HG03565 (cell line): ENCODE results near the gene IGFBP6.

Experiments
- ATAC-seq: cut with Tn5 transposase; IDR thresholded peaks from one replicate; pipeline ENCODE4 v1.9.1; 2021; ENCODE audit warnings: mild to moderate bottlenecking, moderate library complexity; ENCODE audit not compliant: unreplicated experiment

Gene IGFBP6

DNA sequence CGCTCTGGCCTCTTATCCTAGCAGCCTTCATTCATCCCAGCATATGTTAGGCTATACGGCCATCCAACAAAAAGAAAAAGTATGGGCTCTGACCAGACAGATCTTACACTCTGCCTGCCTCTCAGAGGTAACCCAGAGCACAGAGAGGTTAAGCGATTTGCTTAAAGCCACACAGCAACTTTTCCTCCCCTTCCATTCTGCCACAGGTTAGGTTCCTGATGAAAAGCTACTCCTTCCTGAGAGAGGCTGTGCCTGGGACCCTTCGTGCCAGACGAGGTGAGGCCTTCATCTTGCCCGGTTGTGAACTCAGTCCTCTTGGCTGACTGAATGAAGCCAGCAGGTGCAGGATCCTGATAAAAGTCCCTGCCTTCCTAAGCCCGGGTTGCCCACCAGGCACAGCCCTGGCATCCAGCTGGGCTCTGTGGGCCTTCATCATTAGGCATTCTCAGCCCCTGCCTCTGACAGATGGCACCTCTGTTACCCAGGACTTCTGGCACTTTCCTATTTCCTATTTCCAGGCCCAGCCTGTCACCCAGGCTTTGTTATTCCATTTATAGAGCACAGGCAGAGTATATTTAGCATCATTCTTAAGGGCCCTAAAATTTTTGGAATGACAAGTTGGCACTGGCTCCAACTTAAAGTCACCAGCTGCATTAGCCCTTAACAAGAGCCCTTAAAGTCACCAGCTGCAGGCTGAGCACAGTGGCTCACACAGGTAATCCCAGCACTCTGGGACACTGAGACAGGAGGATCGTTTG is 18.6 kb downstream of the IGFBP6 start:
- no peak for ATAC-seq

DNA sequence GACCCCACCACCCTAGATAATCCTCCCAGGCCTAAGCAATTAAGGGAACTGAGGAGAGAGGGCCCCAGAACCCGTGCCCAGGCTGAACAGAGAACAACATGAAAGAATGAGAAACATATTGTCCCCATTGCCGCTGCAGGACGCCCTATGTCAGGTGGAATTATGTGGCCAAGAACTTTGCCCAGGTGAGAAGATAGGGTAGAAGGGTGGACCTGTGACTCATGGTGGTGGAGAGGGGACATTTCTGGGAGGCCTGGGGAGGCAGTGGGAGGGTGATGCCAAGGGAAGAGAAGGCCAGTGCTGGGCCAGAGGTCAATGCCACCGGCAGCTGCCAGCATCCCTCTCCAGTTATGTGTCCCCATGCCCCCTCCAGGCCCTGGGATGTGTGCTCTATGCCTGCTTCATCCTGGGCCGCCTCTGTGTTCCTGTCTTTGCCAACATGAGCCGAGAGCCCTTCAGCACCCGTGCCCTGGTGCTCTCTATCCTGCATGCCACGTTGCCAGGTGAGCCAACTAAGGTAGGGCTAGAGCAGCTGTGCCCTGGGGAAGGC is 21.4 kb downstream of the IGFBP6 start:
- no peak for ATAC-seq

DNA sequence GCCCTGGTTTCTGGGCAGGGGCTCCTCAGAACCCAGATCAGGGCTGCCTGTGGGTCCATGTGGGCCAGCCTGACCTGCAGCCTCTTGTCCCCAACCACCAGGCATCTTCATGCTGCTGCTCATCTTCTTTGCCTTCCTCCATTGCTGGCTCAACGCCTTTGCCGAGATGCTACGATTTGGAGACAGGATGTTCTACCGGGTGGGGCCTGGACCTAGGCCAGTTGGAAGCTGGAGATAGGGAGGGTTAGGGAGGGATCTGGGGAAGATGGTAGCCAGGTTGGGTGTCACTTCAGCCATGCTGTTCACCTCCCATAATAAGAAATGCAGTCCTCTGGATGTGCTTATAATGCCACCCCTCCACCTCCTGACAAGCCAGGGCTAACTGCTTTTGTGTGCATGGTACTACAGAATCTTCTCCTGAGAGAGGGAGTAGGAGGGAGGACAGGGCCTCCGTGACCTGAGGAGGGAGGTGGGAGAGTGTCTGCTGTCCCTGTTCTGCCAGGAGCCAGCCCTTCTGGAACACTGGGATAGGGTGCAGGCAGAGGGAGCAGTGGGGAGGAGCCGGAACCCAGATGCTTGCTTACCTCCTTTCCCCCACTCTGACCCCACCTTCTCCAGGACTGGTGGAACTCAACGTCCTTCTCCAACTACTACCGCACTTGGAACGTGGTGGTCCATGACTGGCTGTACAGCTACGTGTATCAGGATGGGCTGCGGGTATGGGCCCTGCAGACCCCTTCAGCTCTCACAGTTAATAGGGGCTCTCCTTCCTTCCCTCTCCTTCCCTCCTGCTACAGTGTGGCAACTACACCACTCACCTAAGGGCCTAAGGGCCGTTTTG is 23.4 kb downstream of the IGFBP6 start:
- ATAC-seq = no peak

DNA sequence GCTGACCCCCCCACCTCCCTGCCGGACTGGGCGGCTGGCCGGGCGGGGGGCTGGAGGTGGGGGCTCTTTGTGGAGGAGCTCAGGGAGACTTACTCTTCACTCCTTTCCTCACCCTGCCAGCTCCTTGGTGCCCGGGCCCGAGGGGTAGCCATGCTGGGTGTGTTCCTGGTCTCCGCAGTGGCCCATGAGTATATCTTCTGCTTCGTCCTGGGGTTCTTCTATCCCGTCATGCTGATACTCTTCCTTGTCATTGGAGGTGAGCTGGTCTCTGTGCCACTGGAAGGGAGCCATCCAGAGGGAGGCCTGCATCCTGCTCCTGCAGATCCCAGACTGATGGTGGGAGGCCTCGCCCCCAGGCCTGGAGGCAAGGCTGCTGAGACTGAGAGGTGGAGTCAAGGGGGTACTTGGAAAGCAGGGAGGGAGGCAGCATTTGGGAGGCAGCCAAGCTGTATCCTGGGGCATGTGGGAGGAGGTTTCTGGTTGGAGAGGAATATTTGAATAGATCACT is 25.5 kb downstream of the IGFBP6 start:
- ATAC-seq = no peak

DNA sequence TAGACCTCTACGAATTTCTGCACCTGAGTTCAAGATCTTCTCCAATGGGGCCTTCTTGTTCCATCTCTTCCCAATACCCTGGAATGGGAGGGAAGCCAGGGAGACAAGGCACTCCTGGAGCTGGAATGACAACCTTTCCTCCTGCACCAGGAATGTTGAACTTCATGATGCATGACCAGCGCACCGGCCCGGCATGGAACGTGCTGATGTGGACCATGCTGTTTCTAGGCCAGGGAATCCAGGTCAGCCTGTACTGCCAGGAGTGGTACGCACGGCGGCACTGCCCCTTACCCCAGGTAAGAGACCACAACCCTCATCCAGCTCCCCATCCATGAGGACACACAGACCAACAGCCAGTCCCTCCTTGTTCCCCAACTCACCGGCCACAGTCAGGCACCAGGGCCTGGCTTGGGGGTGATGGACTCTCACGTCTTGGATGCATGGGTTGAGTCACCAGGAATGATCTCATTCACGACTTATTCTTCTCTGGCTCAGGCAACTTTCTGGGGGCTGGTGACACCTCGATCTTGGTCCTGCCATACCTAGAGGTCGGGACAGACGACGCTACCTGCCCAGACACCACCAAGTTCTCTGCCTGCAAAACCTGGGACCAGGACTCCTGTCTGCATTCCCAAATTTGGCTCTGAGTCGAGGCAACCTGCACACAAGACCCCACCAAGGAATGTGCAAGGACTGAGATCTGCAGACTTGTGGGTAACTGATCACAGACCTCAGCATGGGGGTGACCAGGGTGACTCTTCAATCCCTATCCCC is 26.3 kb downstream of the IGFBP6 start:
- no peak for ATAC-seq

DNA sequence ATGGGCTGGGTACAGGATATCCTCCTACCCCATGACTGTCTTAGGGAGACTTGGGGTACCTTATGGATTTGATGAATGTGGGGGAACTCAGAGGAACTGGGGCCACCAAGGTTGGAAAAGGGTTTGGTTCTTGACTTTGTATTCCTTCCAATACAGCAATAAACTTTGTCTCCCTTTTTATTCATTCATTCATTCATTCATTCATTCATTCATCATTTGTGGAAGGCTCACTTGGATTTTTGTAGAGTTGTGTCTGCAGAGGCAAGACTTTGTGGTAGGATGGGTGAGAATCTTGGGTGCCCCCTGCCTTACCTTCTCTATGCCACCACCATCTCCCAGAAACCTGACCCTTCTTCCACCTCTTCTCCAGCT is 26.9 kb downstream of the IGFBP6 start:
- no peak for ATAC-seq

DNA sequence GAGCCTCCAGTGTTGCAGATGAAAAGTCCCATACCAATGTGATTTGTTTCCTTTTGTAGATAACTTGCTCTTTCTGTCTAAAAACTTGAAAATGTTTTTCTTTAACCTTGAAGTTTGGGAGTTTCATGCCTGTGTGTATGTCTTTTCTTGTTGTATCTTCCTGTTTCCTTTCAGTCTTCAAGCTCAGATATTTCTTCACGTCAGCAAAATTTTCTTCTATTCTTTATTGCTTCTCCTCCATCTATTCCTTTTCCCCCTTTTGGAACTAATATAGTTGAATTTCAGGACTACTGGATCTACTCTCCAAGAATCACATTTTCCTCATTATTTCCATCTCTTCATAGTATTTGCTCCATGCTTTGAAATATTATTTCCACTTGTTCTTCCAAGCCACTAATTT is 29.7 kb downstream of the IGFBP6 start:
- no peak for ATAC-seq

DNA sequence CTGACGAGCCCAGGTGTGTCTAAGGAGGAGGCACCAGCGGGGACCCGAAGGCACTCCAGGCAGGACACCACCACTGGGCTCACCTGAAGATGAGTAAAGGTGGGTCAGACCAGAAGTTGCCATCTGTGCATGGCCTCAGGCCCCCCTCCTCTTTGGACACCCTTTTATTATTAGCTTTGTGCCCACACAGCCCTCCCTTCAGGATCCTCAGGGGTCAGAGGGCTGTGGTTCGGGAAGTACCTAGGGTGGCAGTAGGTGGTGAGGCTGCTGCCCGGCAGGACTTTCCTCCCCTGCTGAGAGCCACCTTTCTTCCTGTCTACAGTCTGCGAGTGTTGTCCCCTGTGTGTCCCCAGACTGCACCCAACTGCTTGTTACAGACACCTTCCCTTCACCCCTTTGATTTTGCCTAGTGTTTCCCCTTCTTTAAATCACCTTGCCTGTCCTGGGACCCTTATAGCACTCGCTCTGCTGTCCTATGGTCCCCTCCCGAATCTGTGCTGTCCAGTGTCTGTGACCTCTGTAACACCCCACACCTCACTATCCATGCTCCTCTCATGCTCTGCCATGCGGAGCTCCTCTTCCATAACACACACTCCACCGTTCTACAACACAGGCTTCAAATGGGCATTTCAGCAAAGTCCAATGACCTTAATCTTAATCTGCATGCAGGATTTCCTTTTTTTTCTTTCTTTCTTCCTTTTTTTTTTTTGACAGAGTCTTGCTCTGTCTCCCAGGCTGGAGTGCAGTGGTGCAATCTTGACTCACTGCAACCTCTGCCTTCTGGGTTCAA is 31.5 kb downstream of the IGFBP6 start:
- no peak for ATAC-seq

DNA sequence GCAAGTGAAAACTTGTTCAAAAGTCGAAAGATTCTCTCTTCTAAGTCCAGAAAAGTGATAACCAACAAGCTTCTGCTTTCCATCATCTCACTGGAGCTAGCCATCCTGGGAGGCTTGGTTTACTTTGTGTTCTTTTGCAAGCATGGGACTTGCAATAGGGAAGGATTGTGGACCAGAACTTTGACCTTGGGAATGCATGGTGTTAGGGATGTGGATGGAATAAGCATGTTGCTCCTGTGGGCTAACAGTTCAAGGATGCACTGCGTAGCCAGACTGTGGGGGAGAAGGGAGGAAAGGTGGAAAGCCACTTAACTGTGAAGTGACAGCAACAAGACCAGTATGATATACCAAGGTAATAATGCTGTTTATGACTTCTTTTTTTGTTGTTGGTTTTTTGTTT is 34.4 kb downstream of the IGFBP6 start:
- no peak for ATAC-seq

DNA sequence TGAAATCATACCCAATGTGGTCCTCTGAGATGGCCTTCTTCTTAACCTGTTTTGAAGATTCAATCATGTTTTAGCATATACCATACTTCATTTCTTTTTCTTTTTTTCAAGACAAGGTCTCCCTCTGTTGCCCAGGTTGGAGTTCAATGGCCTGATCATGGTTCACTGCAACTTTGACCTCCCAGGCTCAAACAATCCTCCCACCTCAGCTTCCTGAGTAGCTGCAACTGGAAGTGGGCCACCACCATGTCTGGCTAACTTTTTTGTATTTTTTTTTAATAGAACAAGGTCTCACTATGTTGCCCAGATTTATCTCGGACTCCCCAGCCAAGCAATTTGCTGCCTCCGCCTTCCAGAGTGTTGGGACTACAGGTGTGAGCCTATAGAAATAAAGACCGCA is 36.3 kb downstream of the IGFBP6 start:
- ATAC-seq = no peak

DNA sequence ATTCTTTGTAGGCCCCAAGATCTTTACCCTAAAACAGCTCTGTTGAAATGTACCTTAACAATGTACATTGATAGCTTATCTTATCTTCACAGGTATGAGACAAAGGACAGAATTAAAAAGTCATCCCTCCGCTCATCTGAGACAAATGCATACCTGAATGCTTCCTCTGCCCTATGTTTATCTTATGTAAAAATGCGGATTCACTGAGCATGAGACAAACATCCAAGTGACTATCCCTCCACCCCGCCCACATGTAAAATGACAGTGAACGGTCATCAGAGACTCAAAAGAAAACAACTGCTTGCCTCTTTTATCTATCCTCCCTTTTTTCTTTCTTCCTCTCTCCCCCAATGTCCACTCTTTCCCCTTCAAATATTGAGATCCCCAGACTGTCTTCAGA is 45.9 kb downstream of the IGFBP6 start:
- no peak for ATAC-seq

DNA sequence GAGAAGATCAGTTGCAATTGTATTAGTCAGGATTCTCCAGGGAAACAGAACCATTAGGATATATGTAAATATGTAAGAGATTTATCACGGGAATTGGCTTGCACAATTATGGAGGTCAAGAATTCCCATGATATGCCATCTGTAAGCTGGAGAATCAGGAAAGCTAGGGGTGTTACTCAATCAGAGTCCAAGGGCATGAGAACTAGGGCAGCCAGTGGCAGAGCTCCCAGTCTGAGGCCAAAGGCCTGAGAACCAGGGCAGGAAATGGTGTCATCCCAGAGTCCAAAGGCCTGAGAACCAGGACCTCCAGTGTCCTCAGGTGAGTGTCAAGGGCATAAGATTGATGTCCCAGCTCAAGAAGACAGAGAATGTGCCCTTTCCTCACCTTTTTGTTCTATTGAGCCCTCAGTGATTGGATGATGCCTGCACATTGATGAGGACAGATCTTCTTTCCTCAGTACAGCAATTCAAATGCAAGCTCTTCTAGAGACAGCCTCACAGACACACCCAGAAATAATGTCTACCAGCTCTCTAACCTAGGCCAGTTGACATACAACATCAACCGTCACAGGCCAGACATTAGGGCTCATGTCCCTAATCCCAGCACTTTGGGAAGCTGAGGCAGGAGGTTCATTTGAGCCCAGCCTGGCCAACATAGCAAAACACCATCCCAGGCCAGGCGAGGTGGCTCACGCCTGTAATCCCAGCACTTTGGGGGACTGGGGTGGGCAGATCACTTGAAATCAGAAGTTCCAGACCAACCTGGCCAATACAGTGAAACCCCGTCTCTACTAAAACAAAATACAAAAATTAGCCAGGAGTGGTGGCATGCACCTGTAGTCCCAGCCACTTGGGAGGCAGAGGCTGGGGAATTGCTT is 48.2 kb downstream of the IGFBP6 start:
- ATAC-seq = no peak

DNA sequence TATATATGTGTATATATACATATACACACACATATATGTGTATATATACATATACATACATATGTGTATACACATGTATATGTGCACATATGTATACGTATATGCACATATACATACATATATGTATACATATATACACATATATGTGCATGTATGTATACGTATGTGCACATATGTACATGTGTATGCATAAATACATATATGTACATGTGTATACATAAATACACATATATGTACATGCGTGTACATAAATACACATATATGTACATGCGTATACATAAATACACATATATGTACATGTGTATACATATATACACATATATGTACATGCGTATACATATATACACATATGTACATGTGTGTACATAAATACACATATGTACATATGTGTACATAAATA is 49.7 kb downstream of the IGFBP6 start:
- no peak for ATAC-seq

DNA sequence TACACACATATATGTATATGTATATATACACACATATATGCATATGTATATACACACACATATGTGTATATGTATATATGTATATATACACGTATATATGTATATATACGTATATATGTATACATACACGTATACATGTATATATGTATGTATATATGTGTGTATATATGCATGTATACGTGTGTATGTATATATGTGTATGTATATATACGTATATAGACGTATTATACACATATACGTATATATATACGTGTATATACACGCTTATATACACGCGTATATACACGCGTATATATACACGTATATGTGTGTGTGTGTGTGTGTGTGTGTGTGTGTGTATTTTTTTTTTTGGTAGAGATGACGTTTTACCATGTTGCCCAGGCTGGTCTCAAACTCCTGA is 50.2 kb downstream of the IGFBP6 start:
- no peak for ATAC-seq

DNA sequence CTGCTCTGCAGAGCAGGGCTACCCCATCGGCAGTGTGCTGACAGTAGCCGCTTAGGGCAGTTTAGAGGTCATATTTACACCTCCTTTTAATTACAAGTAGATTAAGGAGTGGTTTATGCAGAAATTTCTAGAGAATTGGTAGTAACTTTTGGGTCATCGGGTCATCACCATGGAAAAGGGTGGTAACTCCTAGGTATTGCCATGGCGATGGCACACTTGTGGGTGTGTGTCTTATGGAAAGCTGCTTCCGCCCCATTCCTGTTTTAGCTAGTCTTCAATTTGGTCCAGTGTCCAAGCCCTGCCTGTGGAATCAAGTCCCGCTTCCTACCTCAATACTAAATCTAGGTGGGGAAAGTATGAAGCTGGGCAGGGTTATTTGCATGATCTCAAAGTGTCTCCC is 53.6 kb downstream of the IGFBP6 start:
- ATAC-seq = no peak
